Thoracic aorta (tissue), 2 donors: ENCODE measurements around the gene TRAFD1. TPM values are rescaled to one million over a fixed set of nuclear protein-coding genes. Genes with fewer than 3 reads are reported as not detected.

ENCODE experiments used
- ATAC-seq: fragments of 150-250 bp; one replicate; pipeline ENCODE4 v1.8.0; 2017; ENCODE audit warnings: low read depth; ENCODE audit not compliant: insufficient number of reproducible peaks, low FRiP score
- DNase-seq: peaks from one replicate; pipeline ENCODE4 v3.0.0-alpha.2; 2020; ENCODE audit warnings: low spot score
- H3K27ac ChIP-seq, 2 donors: fragments of 200-600 bp; sonication (generic); 1 replicate in 1 of 2; 2 replicates in 1 of 2; pipeline ENCODE4 v1.5.1; 2016; ENCODE audit warnings: mild to moderate bottlenecking in 2 of 2, moderate library complexity in 2 of 2
- H3K27me3 ChIP-seq: fragments of 200-600 bp; sonication (generic); replicated peaks from 2 replicates; pipeline ENCODE4 v1.6.0; 2016; ENCODE audit warnings: mild to moderate bottlenecking; ENCODE audit not compliant: insufficient read depth
- H3K36me3 ChIP-seq: fragments of 200-600 bp; sonication (generic); one replicate; pipeline ENCODE4 v1.5.1; 2016
- H3K4me1 ChIP-seq, 2 donors: fragments of 200-600 bp; sonication (generic); 1 replicate in 1 of 2; 2 replicates in 1 of 2; pipeline versions ENCODE4 v1.5.1 to v1.6.0; 2016; ENCODE audit warnings: low read depth in 2 of 2, mild to moderate bottlenecking in 1 of 2; ENCODE audit not compliant: control insufficient read depth in 1 of 2
- H3K4me3 ChIP-seq: fragments of 200-600 bp; sonication (generic); 2 replicates; pipeline ENCODE4 v1.5.1; 2016; ENCODE audit warnings: mild to moderate bottlenecking
- H3K9me3 ChIP-seq: fragments of 200-600 bp; sonication (generic); 2 replicates; pipeline ENCODE4 v1.5.1; 2016
- total RNA-seq, 2 donors: library from RNA; depleted of rRNA; stranded (reverse); fragments of >200 nt; gene quantifications; one replicate each; pipeline versions ENCODE4 v1.1.0 to v1.2.3, GENCODE V29; 2016
- TF ChIP-seq, protein P1 (sequence below): fragments of 200-600 bp; sonication (generic); IDR thresholded peaks from one replicate; pipeline ENCODE4 v1.5.1; 2019; ENCODE audit warnings: antibody characterized with exemption

TRAFD1 gene
- total RNA-seq, 2 donors from 2014 or later: 23.6 to 43.7 TPM

DNA sequence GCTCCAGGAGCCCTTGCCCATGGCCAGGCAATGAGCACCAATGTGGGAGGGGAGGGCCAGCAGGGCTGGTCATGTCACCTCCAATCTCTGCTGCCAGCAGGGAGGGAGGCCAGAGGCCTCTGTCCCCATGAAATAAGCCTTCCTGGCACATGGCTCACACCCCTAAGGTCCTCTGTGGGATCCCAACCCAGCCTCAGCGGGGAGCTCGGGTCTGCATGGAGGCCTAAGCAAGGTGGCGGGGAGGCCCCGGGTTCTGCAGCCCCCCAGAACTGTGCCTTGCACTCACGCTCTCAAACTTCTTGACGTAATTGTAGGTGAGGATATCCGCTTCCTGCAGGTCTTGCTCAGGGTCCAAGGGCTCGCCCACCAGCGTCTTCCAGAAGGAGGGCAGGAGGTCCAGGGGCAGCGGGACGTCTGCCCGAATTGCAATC, 41.7 kb downstream of the TRAFD1 start:
- DNase-seq (no peak), ATAC-seq (no peak)
- Histone ChIP-seq H3K27me3 (no peaks in the 10 kb centered on the region), H3K4me1 (no peaks in the 10 kb centered on the region), H3K9me3 (no peaks in the 10 kb centered on the region), H3K36me3 (peaks cover 27% of the 10 kb centered on the region), H3K27ac (no peak overlapping the region), H3K4me3 (no peak overlapping the region)
- TF ChIP-seq, protein P1, sequence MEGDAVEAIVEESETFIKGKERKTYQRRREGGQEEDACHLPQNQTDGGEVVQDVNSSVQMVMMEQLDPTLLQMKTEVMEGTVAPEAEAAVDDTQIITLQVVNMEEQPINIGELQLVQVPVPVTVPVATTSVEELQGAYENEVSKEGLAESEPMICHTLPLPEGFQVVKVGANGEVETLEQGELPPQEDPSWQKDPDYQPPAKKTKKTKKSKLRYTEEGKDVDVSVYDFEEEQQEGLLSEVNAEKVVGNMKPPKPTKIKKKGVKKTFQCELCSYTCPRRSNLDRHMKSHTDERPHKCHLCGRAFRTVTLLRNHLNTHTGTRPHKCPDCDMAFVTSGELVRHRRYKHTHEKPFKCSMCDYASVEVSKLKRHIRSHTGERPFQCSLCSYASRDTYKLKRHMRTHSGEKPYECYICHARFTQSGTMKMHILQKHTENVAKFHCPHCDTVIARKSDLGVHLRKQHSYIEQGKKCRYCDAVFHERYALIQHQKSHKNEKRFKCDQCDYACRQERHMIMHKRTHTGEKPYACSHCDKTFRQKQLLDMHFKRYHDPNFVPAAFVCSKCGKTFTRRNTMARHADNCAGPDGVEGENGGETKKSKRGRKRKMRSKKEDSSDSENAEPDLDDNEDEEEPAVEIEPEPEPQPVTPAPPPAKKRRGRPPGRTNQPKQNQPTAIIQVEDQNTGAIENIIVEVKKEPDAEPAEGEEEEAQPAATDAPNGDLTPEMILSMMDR: no peak

DNA sequence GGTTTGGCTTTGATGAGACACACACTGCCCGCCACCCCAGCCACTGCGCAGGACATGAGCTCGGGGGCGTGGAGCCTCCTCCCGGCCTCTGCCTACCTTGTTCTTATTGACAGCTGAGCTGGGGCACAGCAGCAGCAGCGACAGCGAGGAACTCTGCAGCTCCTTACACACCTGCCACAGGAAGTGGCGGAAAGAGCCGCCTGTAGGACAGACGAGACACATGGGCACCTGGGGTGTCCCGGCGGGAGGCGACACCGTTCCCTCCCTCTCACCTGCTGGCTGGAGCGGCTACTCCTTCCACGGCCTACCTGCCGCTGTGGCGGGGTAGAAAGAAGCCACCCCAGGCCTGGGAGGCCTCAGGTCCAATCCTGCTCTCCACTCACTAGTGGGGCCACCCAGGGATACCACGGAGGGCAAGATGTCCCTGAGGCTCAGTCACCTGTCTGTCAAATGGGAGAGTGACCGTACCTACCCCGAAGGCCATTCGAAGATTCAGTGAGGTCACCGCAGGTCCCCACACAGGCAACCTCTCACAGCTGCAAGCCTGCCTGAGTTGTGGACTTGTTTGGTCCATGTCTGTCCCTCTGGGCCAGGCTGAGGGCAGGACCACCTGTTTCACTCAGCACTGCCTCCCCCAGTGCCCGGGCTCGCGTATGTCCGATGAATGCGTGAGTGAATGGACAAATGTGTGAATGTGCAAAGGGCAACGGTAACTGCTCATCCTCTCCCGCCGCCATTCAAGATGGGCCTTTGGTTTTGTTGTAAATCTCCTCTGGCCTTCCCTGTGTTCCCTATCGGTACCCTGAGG, 42.6 kb downstream of the TRAFD1 start:
- DNase-seq (no peak), ATAC-seq (no peak)
- H3K4me1 ChIP-seq: no peaks in the 10 kb centered on the region
- H3K36me3 ChIP-seq: peaks cover 24% of the 10 kb centered on the region
- no peaks in the 10 kb centered on the region for H3K27me3 ChIP-seq
- H3K4me3 ChIP-seq: no peak overlapping the region
- H3K9me3 ChIP-seq: no peaks in the 10 kb centered on the region
- TF ChIP-seq, protein P1: no peak
- no peak overlapping the region for H3K27ac ChIP-seq

DNA sequence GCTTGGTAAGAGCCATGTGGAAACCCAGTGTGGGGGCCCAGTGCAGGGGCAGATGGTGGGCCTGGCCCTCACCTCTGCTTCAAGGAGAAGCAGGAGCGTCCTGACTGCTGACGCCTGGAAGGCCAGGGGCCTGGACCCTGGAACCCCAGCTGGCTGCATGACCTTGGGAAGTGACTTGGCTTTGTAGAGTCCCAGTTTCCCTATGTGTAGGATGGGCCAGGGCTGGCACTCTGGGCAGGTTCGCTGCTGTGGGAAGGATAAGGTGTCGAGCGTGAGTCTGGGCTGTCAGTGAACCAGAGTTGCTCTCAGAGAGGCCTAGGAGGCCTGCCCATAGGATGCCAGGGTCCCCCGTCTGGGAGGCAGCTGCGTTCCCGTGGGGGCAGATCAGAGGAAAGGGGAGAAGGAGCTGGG, 43.2 kb downstream of the TRAFD1 start:
- Histone ChIP-seq H3K27ac (no peak overlapping the region), H3K4me3 (no peak overlapping the region), H3K36me3 (peaks cover 20% of the 10 kb centered on the region), H3K27me3 (no peaks in the 10 kb centered on the region), H3K4me1 (no peaks in the 10 kb centered on the region), H3K9me3 (no peaks in the 10 kb centered on the region)
- TF ChIP-seq, protein P1: no peak
- DNase-seq: no peak
- no peak for ATAC-seq

DNA sequence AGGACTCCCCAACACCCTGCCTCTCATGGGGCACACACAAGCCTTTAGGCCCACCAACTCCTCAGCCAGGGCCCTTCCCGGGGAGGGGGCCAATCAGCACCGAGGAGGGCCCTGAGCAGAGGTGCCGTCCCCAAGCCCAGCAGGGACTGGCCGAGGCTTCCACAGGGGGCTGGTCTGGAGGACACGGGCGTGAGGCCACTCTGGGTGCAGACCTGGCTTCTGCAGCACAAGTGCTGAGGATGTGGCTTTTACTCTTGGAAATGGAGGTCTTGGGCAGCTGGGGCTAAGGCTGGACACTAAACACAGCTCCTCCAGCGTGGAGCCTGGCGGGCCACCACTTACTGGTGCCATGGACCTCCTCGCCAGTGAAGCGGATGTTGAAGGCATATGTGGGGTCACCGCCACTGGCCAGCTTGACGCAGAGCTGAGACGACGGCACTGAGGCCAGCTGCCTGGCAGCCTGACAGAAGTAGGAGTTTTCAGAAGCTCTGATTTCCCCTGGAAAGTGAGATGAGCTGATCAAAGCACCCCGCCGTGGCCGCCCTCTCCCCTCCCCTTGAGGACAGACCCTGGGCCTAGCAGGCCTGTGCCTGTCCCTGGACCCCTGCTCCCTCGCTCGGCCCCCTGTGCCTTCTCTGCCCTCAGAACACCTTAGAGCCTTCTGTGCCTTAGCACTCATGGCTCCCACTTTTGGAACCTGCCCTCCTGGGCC, 44.0 kb downstream of the TRAFD1 start:
- Histone ChIP-seq H3K4me1 (no peaks in the 10 kb centered on the region), H3K27me3 (no peaks in the 10 kb centered on the region), H3K27ac (no peak overlapping the region), H3K9me3 (no peaks in the 10 kb centered on the region), H3K4me3 (no peak overlapping the region), H3K36me3 (peaks cover 26% of the 10 kb centered on the region)
- DNase-seq (no peak), ATAC-seq (no peak)
- TF ChIP-seq, protein P1: no peak

DNA sequence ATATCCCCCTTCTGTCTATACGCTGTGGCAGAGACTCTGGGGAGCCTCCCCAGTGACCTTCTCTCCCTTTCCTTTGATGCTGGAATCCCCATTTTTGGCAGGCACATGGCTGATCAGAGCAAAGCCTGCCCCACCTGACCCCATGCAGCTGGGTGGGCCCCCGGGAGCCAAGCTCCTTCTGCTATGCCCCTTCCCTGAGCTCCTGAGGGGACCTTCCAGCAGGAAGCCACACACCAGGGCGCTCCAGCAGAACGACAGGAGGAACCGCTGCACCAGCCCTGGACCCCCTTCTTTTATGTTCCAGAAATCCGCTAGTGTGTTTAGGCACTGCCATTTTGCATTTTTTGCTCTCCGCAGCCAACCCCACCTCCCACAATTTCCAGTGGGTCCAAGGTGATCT, 44.6 kb downstream of the TRAFD1 start:
- DNase-seq (no peak), ATAC-seq (no peak)
- TF ChIP-seq, protein P1: no peak
- Histone ChIP-seq H3K4me1 (no peaks in the 10 kb centered on the region), H3K27me3 (no peaks in the 10 kb centered on the region), H3K4me3 (no peak overlapping the region), H3K9me3 (no peaks in the 10 kb centered on the region), H3K27ac (no peak overlapping the region), H3K36me3 (peaks cover 31% of the 10 kb centered on the region)
